GM19239 (cell line): ENCODE data around the gene GABRG3.

Source experiments
- DNase-seq: peaks from one replicate; pipeline ENCODE4 v3.0.0; 2011; ENCODE audit warnings: low spot score; ENCODE audit not compliant: insufficient read length
- FAIRE-seq: peaks from 2 replicates; lab custom pipeline; 2011; peaks lifted over from hg19 to GRCh38; lab: Jason Lieb, UNC

GABRG3 gene

DNA sequence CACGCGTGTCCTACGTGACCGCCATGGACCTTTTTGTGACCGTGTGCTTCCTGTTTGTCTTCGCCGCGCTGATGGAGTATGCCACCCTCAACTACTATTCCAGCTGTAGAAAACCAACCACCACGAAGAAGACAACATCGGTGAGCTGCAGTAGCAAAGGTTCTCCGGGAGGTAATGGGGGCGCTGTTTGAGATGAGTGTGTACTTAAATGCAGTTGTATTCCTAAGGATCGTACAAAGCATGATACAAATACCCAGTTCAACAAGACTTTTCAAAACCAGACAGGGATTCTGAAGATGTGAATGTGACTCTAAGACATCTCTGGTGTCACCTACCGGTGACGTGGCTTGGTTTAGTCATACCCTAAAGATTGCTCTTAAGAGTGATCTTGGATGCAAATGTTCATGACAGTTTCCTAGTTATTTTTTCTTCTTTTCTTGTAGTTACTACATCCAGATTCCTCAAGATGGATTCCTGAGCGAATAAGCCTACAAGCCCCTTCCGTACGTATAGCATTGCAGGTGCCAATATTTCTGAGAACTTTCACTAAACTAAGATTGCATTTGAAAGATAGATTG, 556.6 kb downstream of the GABRG3 start:
- no peak for DNase-seq
- FAIRE-seq, result no peak

DNA sequence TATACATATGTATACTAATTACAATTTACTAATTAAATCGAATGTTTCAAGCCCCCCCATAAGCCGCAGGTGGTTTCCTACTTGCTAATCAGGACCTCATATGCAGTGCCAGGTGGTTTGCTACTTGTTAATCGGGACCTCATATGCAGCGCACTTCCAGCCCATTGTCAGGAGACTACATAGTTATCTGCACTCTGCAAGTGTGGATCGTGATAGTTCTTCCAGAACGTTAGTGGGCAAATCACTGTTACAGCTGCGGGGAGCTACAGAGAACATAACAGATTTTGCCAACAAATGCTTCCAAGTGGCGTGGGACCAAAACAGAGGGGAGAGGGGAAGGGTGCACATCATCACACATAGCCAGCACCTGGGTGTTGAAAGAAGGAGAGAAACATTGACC, 558.4 kb downstream of the GABRG3 start:
- FAIRE-seq, result no peak

DNA sequence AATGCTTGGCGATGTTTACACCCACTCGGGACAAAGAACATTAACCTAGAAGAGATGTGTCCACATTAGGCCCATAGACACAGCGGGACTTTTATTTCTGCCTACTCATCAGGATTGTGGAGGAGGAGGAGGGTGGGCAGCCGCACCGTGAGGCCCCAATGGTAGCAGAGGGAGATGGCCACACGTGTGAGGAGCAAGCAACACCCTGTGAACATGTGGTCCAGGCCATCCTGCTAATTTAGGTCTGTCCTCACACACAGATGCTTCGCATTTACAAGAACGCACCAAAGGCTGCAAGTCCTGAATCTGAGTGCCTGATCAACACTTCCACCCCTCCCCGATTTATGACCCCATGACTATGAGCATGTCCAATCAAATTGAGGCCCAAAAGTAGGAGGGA, 560.0 kb downstream of the GABRG3 start:
- DNase-seq, result no peak

More for the DNA sequence above, 558.4 kb downstream of the GABRG3 start:
- DNase-seq, result no peak

DNA sequence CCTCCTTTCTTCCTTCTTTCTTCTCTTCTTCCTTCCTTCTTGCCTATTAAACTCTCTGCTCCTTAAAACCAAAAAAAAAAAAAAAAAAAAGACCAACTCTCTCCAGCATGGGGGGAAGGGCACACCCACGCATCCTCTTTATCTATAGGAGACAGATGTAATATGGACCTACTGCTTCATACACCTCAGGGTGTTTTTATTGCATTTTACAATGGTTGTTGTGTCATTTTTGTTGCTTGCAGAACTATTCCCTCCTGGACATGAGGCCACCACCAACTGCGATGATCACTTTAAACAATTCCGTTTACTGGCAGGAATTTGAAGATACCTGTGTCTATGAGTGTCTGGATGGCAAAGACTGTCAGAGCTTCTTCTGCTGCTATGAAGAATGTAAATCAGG, 561.4 kb downstream of the GABRG3 start:
- FAIRE-seq, result no peak
- no peak for DNase-seq

More for the DNA sequence above, 560.0 kb downstream of the GABRG3 start:
- no peak for FAIRE-seq

DNA sequence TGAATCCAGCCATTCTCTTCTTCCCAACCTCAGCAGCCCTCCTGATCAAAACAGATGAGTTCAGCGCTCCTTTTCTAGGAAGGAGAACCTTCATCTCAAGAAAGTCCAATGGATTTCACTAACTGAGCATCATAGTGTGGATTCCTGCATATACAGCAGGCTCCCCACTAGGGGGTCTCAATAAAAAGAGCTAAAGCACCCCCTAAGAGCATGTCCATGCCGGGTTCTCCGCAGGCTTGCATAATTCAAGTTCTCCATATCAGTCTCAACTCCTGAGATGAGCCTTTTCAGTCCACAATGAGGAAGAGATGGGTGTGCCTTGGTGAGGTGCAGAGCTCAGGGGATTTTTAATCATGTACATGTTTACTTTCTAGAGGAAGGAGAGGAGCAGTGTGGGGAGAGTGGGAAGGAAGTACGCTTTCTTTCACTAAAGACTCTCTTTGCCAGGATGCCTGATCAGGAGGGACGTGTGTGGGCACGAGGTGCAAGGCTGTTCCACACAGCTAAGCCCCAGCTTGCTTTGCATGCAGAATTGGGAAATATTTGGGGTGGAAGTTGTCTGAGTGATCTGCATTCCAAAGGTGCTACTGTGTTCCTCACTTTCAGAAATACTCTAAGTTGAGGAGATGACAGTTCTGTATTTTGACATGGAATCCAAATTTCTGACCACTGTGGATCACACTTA, 564.6 kb downstream of the GABRG3 start:
- DNase-seq (no peak), FAIRE-seq (no peak)

DNA sequence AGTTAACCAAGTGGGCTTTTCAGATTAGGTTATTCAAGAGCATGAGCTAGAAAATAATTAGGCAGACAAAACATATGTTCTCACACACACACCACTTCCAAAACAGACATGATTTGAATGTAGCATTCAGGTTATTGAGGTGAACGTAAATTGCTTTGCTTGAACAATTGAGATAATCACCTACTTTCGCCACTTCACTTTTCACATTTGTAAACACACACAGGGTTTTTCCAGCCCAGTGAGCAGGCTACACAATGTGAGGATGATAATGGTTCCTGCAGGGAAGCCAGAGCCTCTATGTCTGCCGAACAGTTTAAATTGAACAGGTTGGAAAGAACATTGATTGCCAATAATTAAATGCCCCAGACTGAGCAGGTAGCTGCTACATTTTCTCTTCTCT, 567.3 kb downstream of the GABRG3 start:
- DNase-seq (no peak), FAIRE-seq (no peak)

DNA sequence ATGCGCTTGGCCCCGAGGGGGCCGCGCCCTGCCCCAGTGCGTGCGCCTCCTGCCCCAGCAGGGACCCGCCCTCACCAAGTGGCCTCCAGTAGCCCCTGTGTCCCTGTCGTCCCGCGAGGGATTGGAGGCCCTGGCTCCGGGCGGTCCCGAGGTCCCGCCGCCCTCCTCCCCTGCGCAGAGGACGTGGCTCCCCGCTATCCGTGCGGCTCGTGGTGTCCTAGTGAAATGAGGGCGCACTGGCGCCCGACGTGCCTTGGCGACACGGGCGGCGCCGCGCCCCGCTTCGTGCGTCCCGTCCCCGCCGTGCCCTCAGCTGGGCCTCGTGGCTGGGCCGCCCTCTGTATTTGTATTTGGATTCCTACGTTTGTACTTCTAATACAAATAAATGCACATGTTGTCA, 570.6 kb downstream of the GABRG3 start:
- DNase-seq (no peak), FAIRE-seq (no peak)

DNA sequence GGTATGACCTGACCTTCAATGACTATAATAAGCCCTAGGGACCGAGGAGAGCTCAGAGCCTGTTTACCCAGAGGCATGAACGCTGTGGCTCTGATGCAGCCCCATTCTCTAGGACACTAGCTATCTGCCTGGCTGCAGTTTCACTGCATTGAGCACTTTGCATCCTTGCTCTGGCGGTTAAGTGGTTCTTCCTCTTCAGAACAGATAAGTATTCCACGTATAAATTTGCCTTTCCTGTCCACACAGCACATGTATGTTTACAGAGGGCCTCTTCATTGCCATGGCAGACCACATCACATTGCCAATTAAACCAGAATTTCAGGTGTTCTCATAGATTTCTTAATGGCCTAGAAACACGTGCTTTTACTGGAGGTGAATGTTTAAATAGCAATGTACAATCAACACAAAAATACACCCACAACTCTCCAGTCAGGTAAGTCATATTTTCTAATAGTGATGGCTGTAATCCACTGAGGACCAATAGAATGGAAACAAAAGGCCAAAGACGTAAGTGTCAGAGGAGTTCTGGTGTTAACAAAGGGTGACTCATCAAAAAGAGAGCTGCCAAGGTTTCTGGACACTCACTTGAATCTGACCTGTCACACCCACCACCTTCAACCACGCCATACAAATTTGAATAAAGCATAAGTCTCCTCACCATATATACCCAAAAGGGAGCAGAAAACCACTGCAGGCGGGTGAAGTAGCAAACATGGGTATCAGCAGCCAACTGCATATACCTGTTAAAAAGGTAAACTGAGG, 574.7 kb downstream of the GABRG3 start:
- no peak for DNase-seq
- no peak for FAIRE-seq

DNA sequence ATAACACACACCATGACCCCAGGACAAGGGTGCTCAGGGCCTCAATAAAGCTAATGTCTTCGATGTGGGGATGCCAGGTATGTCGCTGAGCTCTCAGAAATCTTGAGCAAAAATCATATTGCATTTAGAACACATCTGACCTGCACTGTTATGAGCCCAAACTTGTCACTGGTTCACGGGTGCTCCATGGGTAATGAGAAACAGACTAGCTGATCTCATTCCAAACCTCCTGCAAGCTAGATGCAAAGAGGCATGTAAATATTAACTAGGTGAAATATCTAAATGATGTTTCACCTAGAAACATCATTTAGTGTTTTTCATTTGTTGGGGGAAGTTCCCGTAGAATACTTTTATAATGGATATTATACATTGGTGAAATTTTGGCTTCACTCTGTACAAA, 578.8 kb downstream of the GABRG3 start:
- no peak for DNase-seq

DNA sequence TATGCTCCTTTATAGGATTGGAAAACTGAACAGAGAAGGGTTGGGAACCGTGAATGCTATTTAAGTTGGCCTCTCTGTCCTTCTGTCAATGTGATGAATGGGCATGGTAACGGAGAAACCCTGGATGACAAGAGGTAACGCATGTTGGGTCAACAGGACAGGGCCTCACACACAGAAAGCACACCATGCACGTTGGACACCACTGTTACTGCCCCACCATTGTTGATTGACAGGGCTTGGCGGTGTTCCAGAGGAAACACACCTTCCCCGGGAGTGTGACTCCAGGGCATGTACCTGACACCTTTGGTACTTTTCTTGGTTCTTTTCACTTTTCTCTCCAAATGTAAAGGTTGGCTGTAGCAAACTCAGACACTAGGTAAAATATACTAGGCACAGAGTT, 579.7 kb downstream of the GABRG3 start:
- no peak for FAIRE-seq
- no peak for DNase-seq

More for the DNA sequence above, 578.8 kb downstream of the GABRG3 start:
- FAIRE-seq, result no peak

DNA sequence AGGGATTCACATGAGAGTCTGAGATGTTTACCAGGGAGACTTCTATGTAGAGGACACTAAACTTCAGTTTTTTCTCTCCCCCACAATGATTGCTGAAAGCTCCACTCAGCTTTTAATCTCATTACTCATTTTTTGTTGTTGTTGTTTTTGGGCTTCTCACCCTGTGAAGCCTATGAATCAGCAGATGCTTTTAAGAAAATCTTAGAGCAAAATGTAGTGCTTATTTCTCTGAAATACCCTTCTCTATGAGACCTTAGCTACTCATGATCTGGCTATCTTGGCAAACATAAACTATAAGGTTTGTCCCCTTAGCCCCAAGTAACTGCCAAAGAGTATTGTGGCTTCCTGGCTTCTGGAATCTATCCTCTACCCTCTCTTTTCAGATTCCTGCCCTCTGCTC, 590.8 kb downstream of the GABRG3 start:
- DNase-seq (no peak), FAIRE-seq (no peak)

DNA sequence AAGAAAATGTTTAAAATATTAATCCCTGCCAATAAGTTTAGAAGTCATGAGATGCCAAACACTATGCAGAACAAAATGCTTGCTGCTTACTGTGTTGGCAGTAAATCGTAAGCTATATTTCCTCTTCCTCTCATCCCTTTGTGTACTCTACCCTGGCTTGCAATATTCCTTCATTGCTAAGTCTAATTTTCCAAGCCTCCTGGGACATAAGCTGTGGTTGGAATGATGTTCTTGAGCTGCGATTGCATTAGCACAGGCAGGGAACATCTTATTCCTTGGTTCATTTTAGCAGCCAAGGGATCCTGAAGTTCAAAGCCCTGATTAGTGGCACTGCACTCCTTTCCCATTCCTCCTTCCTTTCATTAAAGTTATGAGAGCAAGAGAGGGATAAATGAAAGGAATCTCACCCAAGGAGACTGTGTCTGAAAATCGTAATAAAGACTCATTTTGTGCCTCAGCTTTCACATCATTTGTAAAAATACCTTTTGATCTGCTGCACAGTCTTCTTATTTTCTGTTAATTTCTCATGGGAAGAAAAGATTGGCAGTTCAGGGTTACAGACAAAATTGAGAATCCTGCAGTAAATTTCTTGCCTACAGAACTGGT, 592.9 kb downstream of the GABRG3 start:
- DNase-seq (no peak), FAIRE-seq (no peak)

DNA sequence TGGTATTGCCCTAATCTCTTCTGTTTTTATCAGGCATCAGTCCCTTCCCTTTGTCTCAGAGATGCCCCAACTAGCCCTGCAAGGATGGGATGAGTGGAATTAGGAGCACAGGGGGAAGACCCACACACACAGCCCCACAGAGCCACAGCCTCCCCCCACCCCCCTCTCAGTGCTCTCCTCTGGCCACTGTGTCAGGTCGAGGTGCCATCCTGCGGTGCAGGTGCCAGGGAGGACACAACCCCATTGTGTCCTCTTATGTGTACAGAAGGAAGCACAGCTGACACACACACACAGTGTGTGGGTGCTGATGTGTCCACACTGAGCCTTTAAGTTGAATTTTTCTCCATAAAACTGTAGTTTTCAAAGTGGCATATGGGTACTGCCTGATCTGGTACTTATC, 593.7 kb downstream of the GABRG3 start:
- DNase-seq, result no peak
- FAIRE-seq, result no peak

DNA sequence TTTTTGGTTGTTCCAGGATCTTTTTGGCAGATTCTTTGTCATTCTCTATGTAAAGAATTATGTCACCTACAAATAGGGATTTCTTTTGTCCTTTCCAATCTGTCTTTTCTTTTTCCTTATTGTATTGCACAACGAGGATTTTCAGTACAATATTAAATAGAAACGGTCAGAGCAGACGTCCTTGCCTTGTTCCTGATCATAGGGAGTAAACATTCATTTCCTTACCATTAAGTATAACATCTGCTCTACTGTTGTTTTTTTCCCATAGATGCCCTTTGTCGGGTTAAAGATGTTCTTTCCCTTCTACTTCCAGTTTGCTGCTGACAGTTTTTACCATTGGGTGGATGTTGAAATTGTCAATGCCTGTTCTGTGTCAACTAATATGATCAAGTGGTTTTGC, 599.8 kb downstream of the GABRG3 start:
- DNase-seq, result no peak
- no peak for FAIRE-seq

DNA sequence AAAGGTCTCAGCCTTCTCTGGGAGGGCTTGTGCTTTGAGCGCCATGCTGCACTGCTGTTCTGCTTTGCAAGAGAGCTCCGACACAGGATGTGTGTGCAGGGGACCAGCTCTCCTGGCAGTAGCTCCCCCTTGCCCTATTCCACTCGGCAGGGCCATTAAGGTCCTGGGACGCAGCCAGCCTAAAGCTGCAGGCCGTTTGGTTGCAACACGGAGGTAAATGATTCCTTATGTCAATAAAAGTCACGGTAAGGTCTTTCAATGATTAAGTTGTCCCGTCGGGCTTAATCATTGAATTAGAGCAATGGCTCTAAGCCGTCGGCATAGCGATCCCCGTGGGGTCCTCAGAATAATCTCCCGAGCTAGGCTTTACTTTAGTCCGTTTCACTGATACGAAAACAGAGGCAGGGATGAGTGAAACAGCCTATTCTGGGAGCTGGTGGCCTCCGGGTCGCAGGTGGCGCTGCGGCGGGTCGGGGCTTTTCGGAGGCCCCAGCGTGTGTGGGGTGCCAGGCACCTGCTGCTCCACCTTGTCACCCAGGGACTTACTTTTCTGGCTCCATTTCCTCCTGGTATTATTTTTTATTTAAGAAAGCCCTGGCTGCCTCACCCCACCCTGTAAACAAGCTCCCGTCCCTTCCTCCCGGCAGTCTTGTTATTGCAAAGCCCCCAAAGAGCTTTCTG, 603.0 kb downstream of the GABRG3 start:
- DNase-seq, result no peak
- FAIRE-seq, result no peak

DNA sequence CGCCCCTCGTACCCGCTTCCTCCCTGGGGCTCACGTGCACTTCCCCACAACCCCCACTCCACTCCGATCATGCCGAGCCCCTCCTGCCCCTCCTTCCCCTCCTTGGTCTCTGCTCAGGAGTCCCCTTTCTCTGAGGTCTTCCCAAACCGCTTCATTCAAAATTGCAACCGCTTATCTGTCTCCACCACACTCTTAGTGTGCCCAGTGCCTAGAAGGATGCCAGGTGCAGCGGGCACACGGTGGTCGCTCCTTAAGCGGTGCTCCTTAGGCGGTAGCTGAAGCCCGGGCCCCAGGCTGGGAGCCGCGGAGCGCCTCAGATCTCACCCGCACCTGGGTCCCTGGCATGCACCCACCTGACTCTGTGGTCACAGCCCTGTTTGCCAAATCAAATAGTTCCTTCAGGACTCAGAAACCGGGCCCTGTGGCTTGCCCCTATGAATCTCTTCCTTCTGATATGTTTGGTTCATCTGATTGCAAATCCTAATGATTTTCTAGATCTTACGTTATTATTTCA, 603.6 kb downstream of the GABRG3 start:
- no peak for FAIRE-seq
- DNase-seq, result no peak

DNA sequence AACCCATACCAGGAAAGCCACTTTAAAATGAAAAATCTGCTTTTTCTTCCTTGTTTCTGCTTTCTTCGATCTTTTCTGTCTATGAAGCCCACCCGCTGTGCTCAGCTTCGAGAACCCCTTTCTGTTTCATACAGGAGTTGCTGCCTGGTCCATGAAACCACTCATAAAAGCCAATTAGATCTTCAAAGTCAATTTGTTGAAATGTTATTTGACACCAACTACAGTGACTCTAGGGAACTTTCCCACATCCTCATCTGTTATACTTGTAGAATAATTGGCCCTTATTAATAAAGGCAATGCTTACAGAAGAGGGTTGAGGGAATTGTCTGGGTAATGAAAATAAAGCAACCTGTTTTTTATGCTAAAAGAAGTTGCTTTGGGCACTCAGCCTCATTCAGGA, 604.5 kb downstream of the GABRG3 start:
- no peak for FAIRE-seq
- DNase-seq, result no peak

DNA sequence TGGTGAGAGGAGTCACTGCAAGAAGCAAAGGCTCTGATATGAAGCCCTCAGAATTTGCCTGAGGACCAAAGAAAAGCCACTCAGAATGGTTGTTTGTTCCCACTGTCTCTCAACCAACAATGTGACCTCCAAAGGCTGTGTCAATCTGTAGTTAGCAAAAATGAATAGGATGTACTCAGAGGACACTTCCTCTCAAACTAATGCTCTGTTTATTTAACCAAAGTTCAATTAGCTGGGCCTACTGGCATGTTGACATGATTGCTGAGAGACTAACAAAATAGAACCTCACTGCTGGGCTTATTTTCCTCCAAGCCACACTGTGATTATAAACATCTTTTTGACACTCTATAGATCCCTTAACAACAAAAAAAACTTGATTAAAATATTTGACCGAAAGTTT, 605.6 kb downstream of the GABRG3 start:
- FAIRE-seq (no peak), DNase-seq (no peak)

DNA sequence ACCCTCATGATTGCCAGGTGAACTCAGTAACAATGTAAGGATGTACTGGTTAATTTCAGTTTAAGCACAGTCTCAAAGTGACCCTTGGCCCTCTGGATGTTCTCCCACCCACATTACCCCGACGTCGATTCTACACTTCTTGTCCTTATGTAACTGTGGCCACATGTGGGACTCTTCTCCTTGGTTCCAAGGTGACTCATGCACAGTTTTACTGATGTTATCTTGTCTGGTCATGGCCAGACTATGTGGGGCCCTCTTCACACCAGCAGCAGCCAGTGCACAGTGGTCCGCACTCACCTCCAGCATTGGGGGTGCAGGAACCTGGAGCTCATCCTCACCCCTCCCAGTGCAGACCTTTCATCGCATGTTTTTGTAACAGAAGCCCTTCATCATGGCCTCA, 608.8 kb downstream of the GABRG3 start:
- FAIRE-seq (no peak), DNase-seq (no peak)

DNA sequence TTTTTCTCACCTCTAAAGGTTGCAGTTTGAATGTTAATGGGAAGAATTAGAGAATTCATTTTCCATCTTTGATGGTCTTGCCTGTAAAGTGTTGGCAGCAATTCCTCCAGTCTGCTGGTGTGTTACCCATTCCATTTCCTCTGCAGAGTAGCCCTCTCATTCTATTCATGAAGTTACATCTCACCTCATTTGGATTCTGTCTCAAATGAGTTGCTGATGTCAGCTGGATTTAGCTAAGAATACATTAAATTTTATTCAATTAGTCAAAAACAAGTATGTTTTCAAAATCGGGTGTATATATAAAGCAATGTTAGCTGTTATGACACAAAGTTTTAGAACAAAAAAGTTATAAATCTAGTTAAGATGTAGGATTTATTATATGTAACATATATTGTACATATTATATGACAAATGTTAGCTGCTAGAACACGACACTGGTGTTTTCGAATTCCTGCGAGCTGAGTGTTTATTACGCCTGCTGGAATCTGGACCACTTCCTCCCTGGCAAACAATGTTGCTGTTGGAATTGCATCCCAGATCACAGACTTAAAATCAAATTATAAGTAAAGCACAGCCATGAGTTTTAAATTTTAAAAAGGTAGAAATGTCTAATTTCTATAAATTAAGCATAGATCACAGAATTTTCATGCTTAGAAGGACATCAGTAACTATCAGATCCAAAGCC, 611.9 kb downstream of the GABRG3 start:
- FAIRE-seq (no peak), DNase-seq (no peak)
